ENCODE measurements around the gene PADI4.

PADI4 gene

GRCh38 chr1:17335821-17336710 lies 28.1 kb downstream of the PADI4 start:
- peak; percentile 80 for TF ChIP-seq RAD21 (IDR thresholded peaks at IDR 0.05; ENCODE audit: low read depth)
- TF ChIP-seq YY1 (IDR thresholded peaks at IDR 0.05; ENCODE audit: low read depth): no peak
- TF ChIP-seq, protein P1, sequence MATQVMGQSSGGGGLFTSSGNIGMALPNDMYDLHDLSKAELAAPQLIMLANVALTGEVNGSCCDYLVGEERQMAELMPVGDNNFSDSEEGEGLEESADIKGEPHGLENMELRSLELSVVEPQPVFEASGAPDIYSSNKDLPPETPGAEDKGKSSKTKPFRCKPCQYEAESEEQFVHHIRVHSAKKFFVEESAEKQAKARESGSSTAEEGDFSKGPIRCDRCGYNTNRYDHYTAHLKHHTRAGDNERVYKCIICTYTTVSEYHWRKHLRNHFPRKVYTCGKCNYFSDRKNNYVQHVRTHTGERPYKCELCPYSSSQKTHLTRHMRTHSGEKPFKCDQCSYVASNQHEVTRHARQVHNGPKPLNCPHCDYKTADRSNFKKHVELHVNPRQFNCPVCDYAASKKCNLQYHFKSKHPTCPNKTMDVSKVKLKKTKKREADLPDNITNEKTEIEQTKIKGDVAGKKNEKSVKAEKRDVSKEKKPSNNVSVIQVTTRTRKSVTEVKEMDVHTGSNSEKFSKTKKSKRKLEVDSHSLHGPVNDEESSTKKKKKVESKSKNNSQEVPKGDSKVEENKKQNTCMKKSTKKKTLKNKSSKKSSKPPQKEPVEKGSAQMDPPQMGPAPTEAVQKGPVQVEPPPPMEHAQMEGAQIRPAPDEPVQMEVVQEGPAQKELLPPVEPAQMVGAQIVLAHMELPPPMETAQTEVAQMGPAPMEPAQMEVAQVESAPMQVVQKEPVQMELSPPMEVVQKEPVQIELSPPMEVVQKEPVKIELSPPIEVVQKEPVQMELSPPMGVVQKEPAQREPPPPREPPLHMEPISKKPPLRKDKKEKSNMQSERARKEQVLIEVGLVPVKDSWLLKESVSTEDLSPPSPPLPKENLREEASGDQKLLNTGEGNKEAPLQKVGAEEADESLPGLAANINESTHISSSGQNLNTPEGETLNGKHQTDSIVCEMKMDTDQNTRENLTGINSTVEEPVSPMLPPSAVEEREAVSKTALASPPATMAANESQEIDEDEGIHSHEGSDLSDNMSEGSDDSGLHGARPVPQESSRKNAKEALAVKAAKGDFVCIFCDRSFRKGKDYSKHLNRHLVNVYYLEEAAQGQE (IDR thresholded peaks at IDR 0.05; ENCODE audit: low read depth): no peak
- TF ChIP-seq, protein P2, sequence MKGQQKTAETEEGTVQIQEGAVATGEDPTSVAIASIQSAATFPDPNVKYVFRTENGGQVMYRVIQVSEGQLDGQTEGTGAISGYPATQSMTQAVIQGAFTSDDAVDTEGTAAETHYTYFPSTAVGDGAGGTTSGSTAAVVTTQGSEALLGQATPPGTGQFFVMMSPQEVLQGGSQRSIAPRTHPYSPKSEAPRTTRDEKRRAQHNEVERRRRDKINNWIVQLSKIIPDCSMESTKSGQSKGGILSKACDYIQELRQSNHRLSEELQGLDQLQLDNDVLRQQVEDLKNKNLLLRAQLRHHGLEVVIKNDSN (IDR thresholded peaks at IDR 0.05): no peak

GRCh38 chr1:17338706-17339493 lies 30.9 kb downstream of the PADI4 start:
- TF ChIP-seq ZBTB7A (IDR thresholded peaks at IDR 0.05; ENCODE audit: low read depth): no peak
- no peak for TF ChIP-seq EP300 (IDR thresholded peaks at IDR 0.05; ENCODE audit: borderline replicate concordance)
- no peak for TF ChIP-seq CREB1 (IDR thresholded peaks at IDR 0.05; ENCODE audit: low read depth)
- no peak for TF ChIP-seq NFIC (IDR thresholded peaks at IDR 0.05)
- TF ChIP-seq, protein P1 (IDR thresholded peaks at IDR 0.05; ENCODE audit: low read depth): no peak
- TF ChIP-seq TCF12 (IDR thresholded peaks at IDR 0.05; ENCODE audit: low read depth): no peak
- TF ChIP-seq TAF1 (IDR thresholded peaks at IDR 0.05; ENCODE audit: low read depth): no peak
- TF ChIP-seq TEAD4 (IDR thresholded peaks at IDR 0.05): no peak
- no peak for TF ChIP-seq MAX (IDR thresholded peaks at IDR 0.05)
- TF ChIP-seq YY1 (IDR thresholded peaks at IDR 0.05; ENCODE audit: low read depth): no peak
- TF ChIP-seq, protein P2 (IDR thresholded peaks at IDR 0.05): no peak
- no peak for TF ChIP-seq CEBPB (IDR thresholded peaks at IDR 0.05)

DNA sequence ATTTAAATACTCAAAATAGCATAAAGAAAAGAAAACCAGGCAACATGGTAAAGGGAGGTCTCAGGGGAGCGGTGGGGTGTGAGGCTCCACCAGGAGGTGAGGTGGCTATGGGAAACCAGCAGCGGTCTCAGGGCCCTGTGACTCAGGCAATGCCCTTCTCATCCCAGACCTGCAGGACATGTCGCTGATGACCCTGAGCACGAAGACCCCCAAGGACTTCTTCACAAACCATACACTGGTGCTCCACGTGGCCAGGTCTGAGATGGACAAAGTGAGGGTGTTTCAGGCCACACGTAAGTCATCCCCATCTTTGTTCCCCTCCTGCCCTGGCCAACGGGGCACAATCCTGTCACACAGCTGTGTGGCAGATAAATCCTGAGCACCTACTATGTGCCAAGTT lies 31.5 kb downstream of the PADI4 start:
- TF ChIP-seq EP300 (IDR thresholded peaks at IDR 0.05; ENCODE audit: borderline replicate concordance) (no peak), TCF12 (IDR thresholded peaks at IDR 0.05; ENCODE audit: low read depth) (no peak), TEAD4 (IDR thresholded peaks at IDR 0.05) (no peak), ZBTB7A (IDR thresholded peaks at IDR 0.05; ENCODE audit: low read depth) (no peak), TAF1 (IDR thresholded peaks at IDR 0.05; ENCODE audit: low read depth) (no peak), CREB1 (IDR thresholded peaks at IDR 0.05; ENCODE audit: low read depth) (no peak), EGR1 (IDR thresholded peaks at IDR 0.05) (no peak), CEBPB (IDR thresholded peaks at IDR 0.05) (no peak)
- TF ChIP-seq, protein P2 (IDR thresholded peaks at IDR 0.05): no peak

DNA sequence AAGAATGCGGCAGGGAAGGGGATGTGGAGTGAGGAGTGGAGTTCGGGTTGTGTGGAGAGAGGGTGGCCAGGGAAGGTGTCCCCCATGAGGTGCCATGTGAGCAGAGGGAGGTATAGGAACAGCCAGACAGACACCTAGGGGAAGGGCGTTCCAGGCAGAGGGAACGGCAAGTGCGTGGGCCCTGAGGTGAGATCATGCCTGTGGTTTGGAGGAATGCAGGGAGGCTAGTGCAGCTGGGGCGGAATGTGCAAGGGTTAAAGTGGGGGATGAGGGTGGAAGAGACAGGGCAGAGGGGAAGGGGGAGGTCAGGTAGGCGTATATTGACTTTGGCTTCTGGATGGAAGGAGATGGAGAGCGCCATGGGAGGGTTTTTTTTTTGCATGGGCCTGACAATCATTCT lies 32.4 kb downstream of the PADI4 start:
- TF ChIP-seq CREB1 (IDR thresholded peaks at IDR 0.05; ENCODE audit: low read depth) (no peak), FOXM1 (IDR thresholded peaks at IDR 0.05; ENCODE audit: borderline replicate concordance, low read depth) (no peak), ZBTB7A (IDR thresholded peaks at IDR 0.05; ENCODE audit: low read depth) (no peak), TCF12 (IDR thresholded peaks at IDR 0.05; ENCODE audit: low read depth) (no peak), TEAD4 (IDR thresholded peaks at IDR 0.05) (no peak; the same call in 1 of the 2 replicates), NFIC (IDR thresholded peaks at IDR 0.05) (no peak), TAF1 (IDR thresholded peaks at IDR 0.05; ENCODE audit: low read depth) (no peak), EGR1 (IDR thresholded peaks at IDR 0.05) (no peak), EP300 (IDR thresholded peaks at IDR 0.05; ENCODE audit: borderline replicate concordance) (no peak)
- TF ChIP-seq, protein P2 (IDR thresholded peaks at IDR 0.05): no peak
- TF ChIP-seq, protein P1 (IDR thresholded peaks at IDR 0.05; ENCODE audit: low read depth): no peak
